GM12878 (cell line): ENCODE data around the gene ATP2A1. TPM values are rescaled to one million over a fixed set of nuclear protein-coding genes. Genes with fewer than 3 reads are reported as not detected.

Experiments
- ATAC-seq: fragments of 200-7000 bp; cut with Tn5 transposase; 3 replicates; pipeline ENCODE4 v1.9.1; 2020; ENCODE audit warnings: mild to moderate bottlenecking, moderate library complexity
- BruUV-seq: library from RNA; stranded (reverse); fragments of 400-500 nt; replicated peaks from 2 replicates; lab custom pipeline; 2021; lab: Mats Ljungman, UMichigan
- CTCF ChIA-PET: fragments of 300-600 bp; sonication (Branson Sonifier 250); formaldehyde crosslinking; extraction: SDS; loops from one replicate; lab custom pipeline; 2021; ENCODE audit warnings: inconsistent platforms; lab: Yijun Ruan, JAX
- POLR2A ChIA-PET: fragments of 350-600 bp; formaldehyde crosslinking; extraction: SDS; loops from one replicate; lab custom pipeline; 2021; ENCODE audit warnings: inconsistent platforms; lab: Charles Lee
- RAD21 ChIA-PET: fragments of 300-600 bp; sonication (Branson Sonifier 250); formaldehyde crosslinking; loops from one replicate; lab custom pipeline; 2023; ENCODE audit warnings: antibody characterized with exemption; ENCODE audit not compliant: unreplicated experiment; lab: Charles Lee
- SMC1A ChIA-PET: fragments of 300-600 bp; sonication (Branson Sonifier 250); formaldehyde crosslinking; loops from one replicate; lab custom pipeline; 2023; ENCODE audit not compliant: unreplicated experiment, uncharacterized antibody; lab: Charles Lee
- DNase-seq: peaks from one replicate; pipeline ENCODE4 v3.0.0-alpha.2; 2011; ENCODE audit warnings: low read depth, low spot score
- FAIRE-seq: peaks from 3 replicates; lab custom pipeline; 2011; peaks lifted over from hg19 to GRCh38; lab: Jason Lieb, UNC
- H2AFZ ChIP-seq: 2 replicates; pipeline ENCODE4 v1.6.0; 2011; ENCODE audit warnings: low read depth, low read length, control low read depth; ENCODE audit not compliant: control insufficient read depth
- H3K27ac ChIP-seq: 2 replicates; pipeline ENCODE4 v1.5.1; 2011; ENCODE audit warnings: control low read depth; ENCODE audit not compliant: control insufficient read depth, insufficient read depth
- H3K27me3 ChIP-seq, 2 experiments: replicated peaks in 1 of 2; 2 replicates each; pipeline versions ENCODE4 v1.6.0 to v1.6.1; 2011; ENCODE audit warnings: low read length in 1 of 2; ENCODE audit not compliant: control insufficient read depth in 2 of 2, insufficient read depth in 2 of 2
- H3K36me3 ChIP-seq, 2 experiments: 2 replicates each; pipeline ENCODE4 v1.5.1; 2011; ENCODE audit warnings: low read length in 1 of 2; ENCODE audit not compliant: control insufficient read depth in 2 of 2, insufficient read depth in 2 of 2
- H3K4me1 ChIP-seq: 2 replicates; pipeline ENCODE4 v1.6.1; 2011; ENCODE audit warnings: mild to moderate bottlenecking, low read length, moderate library complexity, mixed read lengths; ENCODE audit not compliant: control insufficient read depth, insufficient read depth
- H3K4me2 ChIP-seq: 2 replicates; pipeline ENCODE4 v1.6.0; 2011; ENCODE audit warnings: control low read depth; ENCODE audit not compliant: control insufficient read depth, insufficient read depth
- H3K4me3 ChIP-seq: fragments of 200-600 bp; sonication (generic); 2 replicates; pipeline ENCODE4 v1.5.1; 2016
- H3K79me2 ChIP-seq: 2 replicates; pipeline ENCODE4 v1.6.0; 2011; ENCODE audit warnings: low read length; ENCODE audit not compliant: control insufficient read depth, insufficient read depth
- H3K9ac ChIP-seq: 2 replicates; pipeline ENCODE4 v1.8.0; 2011; ENCODE audit warnings: low read length, control low read depth, mixed read lengths; ENCODE audit not compliant: control insufficient read depth, insufficient read depth
- H3K9me3 ChIP-seq: replicated peaks from 3 replicates; pipeline ENCODE4 v1.5.1; 2011; ENCODE audit warnings: mild to moderate bottlenecking, low read length; ENCODE audit not compliant: control insufficient read depth, insufficient read depth
- H4K20me1 ChIP-seq: 2 replicates; pipeline ENCODE4 v1.6.0; 2011; ENCODE audit not compliant: control insufficient read depth, insufficient read depth
- ASH2L ChIP-seq: fragments of 300-600, 200-600 bp; sonication (generic); IDR thresholded peaks from 2 replicates; pipeline ENCODE4 v1.6.1; 2017; ENCODE audit warnings: low read depth, mild to moderate bottlenecking, borderline replicate concordance
- BHLHE40 ChIP-seq, 2 experiments: fragments of 450-650 bp in 1 of 2; IDR thresholded peaks; 2 replicates each; pipeline ENCODE4 v1.6.1; 2011 to 2017; ENCODE audit warnings: low read depth in 2 of 2, borderline replicate concordance in 1 of 2, improper control_type of control experiment in 1 of 2, low read length in 1 of 2, mild to moderate bottlenecking in 1 of 2
- HDAC2 ChIP-seq: fragments of 200-600 bp; sonication (generic); IDR thresholded peaks from 2 replicates; pipeline ENCODE4 v1.6.1; 2017
- IKZF1 ChIP-seq: fragments of 450-650 bp; conservative IDR thresholded peaks from 2 replicates; pipeline ENCODE4 v1.6.1; 2017; ENCODE audit warnings: antibody characterized with exemption, mild to moderate bottlenecking
- MLLT1 ChIP-seq: fragments of 450-650 bp; IDR thresholded peaks from 2 replicates; pipeline ENCODE4 v1.6.1; 2016; ENCODE audit warnings: mild to moderate bottlenecking
- SIX5 ChIP-seq: IDR thresholded peaks from 2 replicates; pipeline ENCODE4 v1.6.1; 2011; ENCODE audit warnings: mild to moderate bottlenecking, low read depth, low read length, moderate library complexity; ENCODE audit not compliant: severe bottlenecking
- TCF7 ChIP-seq: IDR thresholded peaks from 2 replicates; pipeline ENCODE4 v1.6.1; 2014; ENCODE audit warnings: antibody characterized with exemption, borderline replicate concordance
- USF2 ChIP-seq: IDR thresholded peaks from 2 replicates; pipeline ENCODE4 v1.6.1; 2011; ENCODE audit warnings: low read depth, low read length, improper control_type of control experiment, borderline replicate concordance
- ZBTB40 ChIP-seq: fragments of 450-650 bp; IDR thresholded peaks from 2 replicates; pipeline ENCODE4 v1.6.1; 2016; ENCODE audit warnings: mild to moderate bottlenecking, moderate library complexity, borderline replicate concordance
- whole genome bisulfite sequencing: methylation state at CpG from one replicate; pipeline ENCODE4 v1.1.6; 2016; ENCODE audit warnings: low lambda C conversion rate; ENCODE audit not compliant: insufficient replicate concordance, insufficient coverage; ENCODE audit errors: missing lambda C conversion rate; 5-methylcytosine and 5-hydroxymethylcytosine counted together
- in situ Hi-C: fragments of 300-500 bp; cut with MboI; formaldehyde crosslinking; loops from 9 replicates; pipeline ENCODE4 v1.14.3; 2018; ENCODE audit warnings: mixed read lengths
- intact Hi-C: fragments of 100-400 bp; cut with micrococcal nuclease; formaldehyde crosslinking; loops from one replicate; pipeline ENCODE4 v1.14.2; 2022; ENCODE audit not compliant: unreplicated experiment
- polyA plus RNA-seq, 11 experiments: library from polyadenylated mRNA; depleted of rRNA in 4 of 11; unstranded in 6 of 11; stranded (reverse) in 5 of 11; fragments of >200 nt; fragmentation: Nextera tagmentation in 4 of 11; fragmentation: Illumina TruSeq in 1 of 11; extraction: Ambion mirVana in 4 of 11; extraction: Trizol in 1 of 11; gene quantifications; 1 replicate in 1 of 11; 2 replicates in 10 of 11; pipeline versions ENCODE4 v1.2.1 to v1.2.3, GENCODE V29; 2011 to 2016; ENCODE audit warnings: inconsistent platforms in 2 of 11, missing spikeins in 2 of 11, low read depth in 1 of 11
- total RNA-seq, 4 experiments: library from RNA; depleted of rRNA in 3 of 4; stranded (reverse); fragments of >200 nt in 3 of 4; fragmentation: Illumina TruSeq in 1 of 4; extraction: Trizol in 1 of 4; gene quantifications; 2 replicates each; pipeline versions ENCODE4 v1.2.1 to v1.2.3, GENCODE V29; 2013 to 2021
- TF ChIP-seq, protein P1 (sequence below): fragments of 450-650 bp; IDR thresholded peaks from 2 replicates; pipeline ENCODE4 v1.6.1; 2017; ENCODE audit warnings: low read depth, mild to moderate bottlenecking, moderate library complexity
- TF ChIP-seq, protein P2 (sequence below): IDR thresholded peaks from 2 replicates; pipeline ENCODE4 v1.6.1; 2012; ENCODE audit warnings: mild to moderate bottlenecking, low read depth, low read length

The ATP2A1 gene
- total and polyA plus RNA-seq, 10 of the 15 experiments (the other 5 are each of a cell fraction or from before 2014, with no cell fraction given) = 0.13 to 1.7 (median 0.88) TPM

DNA sequence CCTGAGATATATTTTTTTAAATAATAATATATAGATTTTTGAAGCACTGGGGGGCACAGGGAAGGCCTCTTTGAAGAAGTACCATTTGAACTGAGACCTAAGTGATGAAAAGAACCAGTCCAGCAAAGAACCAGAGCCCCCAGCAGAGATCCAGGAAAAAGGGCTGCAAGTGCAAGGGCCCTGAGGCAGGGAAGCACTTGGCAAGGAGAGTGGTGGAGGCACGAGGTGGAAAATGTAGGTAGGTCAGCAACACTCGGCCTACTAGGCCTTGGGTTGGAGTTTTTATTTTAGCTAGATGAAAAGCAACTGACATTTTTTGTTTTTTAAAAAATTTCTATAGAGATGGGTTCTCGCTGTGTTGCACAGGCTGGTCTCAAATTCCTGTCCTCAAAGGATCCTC, 51.9 kb downstream of the ATP2A1 start:
- 39% methylated on average over 3 of the region's 3 CpGs for WGBS
- BruUV-seq = TSS peak; percentile 68
- ATAC-seq = no peak
- Histone ChIP-seq H3K4me1 (peaks cover 16% of the 10 kb centered on the region), H3K9me3 (no peaks in the 10 kb centered on the region), H2AFZ (no peak overlapping the region; the same call in 1 of the 2 replicates), H3K4me3 (no peak overlapping the region), H3K9ac (no peak overlapping the region), H4K20me1 (no peaks in the 10 kb centered on the region), H3K27me3 (no peaks in the 10 kb centered on the region), H3K79me2 (peaks cover 21% of the 10 kb centered on the region), H3K27ac (peak overlapping the region; percentile 92), H3K36me3 (0 out of 4 replicates have a peak, but pooled peaks cover 0 to 3% of the 10 kb centered on the region in 2 experiments), H3K4me2 (no peak overlapping the region)
- in situ Hi-C loops = no loop called here
- no peak for DNase-seq
- ChIA-PET POLR2A (no interaction called here), SMC1A (interaction anchor here (1.9 to 4.2 kb wide), 2 partner anchors 14 to 66 kb away, joined by 4 to 52 read pairs; no protein-coding TSS in a partner anchor), RAD21 (interaction anchor here (1.5 to 4.5 kb wide), 3 partner anchors 14 to 20 kb away, joined by 4 to 46 read pairs (median 5); partner anchors contain the start of gene NFATC2IP), CTCF (interaction anchor here (7.2 kb wide), 1 partner anchor 14 kb away, joined by 136 read pairs; no protein-coding TSS in a partner anchor)
- intact Hi-C loops = loop anchor here (5.0 kb wide), 1 partner anchor 53 kb away; the partner anchor contains the start of gene ATP2A1
- no peak for FAIRE-seq
- TF ChIP-seq BHLHE40 (IDR thresholded peaks at IDR 0.05; ENCODE audit: borderline replicate concordance in 1 of 2, low read depth in 2 of 2, low read length in 1 of 2) (no peak), ASH2L (no peak), HDAC2 (no peak), USF2 (no peak), MLLT1 (no peak), IKZF1 (no peak), ZBTB40 (no peak), SIX5 (no peak), TCF7 (no peak)
- TF ChIP-seq, protein P1, sequence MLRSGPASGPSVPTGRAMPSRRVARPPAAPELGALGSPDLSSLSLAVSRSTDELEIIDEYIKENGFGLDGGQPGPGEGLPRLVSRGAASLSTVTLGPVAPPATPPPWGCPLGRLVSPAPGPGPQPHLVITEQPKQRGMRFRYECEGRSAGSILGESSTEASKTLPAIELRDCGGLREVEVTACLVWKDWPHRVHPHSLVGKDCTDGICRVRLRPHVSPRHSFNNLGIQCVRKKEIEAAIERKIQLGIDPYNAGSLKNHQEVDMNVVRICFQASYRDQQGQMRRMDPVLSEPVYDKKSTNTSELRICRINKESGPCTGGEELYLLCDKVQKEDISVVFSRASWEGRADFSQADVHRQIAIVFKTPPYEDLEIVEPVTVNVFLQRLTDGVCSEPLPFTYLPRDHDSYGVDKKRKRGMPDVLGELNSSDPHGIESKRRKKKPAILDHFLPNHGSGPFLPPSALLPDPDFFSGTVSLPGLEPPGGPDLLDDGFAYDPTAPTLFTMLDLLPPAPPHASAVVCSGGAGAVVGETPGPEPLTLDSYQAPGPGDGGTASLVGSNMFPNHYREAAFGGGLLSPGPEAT = no peak
- TF ChIP-seq, protein P2, sequence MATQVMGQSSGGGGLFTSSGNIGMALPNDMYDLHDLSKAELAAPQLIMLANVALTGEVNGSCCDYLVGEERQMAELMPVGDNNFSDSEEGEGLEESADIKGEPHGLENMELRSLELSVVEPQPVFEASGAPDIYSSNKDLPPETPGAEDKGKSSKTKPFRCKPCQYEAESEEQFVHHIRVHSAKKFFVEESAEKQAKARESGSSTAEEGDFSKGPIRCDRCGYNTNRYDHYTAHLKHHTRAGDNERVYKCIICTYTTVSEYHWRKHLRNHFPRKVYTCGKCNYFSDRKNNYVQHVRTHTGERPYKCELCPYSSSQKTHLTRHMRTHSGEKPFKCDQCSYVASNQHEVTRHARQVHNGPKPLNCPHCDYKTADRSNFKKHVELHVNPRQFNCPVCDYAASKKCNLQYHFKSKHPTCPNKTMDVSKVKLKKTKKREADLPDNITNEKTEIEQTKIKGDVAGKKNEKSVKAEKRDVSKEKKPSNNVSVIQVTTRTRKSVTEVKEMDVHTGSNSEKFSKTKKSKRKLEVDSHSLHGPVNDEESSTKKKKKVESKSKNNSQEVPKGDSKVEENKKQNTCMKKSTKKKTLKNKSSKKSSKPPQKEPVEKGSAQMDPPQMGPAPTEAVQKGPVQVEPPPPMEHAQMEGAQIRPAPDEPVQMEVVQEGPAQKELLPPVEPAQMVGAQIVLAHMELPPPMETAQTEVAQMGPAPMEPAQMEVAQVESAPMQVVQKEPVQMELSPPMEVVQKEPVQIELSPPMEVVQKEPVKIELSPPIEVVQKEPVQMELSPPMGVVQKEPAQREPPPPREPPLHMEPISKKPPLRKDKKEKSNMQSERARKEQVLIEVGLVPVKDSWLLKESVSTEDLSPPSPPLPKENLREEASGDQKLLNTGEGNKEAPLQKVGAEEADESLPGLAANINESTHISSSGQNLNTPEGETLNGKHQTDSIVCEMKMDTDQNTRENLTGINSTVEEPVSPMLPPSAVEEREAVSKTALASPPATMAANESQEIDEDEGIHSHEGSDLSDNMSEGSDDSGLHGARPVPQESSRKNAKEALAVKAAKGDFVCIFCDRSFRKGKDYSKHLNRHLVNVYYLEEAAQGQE = no peak
